RWPE1 (cell line): ENCODE measurements around the gene MLC1.
A peak's percentile ranks its signal among the peaks of the same experiment; 100 is the strongest.

Source experiments
- CTCF ChIA-PET: fragments of 350-600 bp; sonication (Branson Sonifier 250); formaldehyde crosslinking; extraction: SDS; loops from one replicate; lab custom pipeline; 2021; lab: Yijun Ruan, JAX
- POLR2A ChIA-PET: fragments of 400-600 bp; formaldehyde crosslinking; extraction: SDS; loops from one replicate; lab custom pipeline; 2020; ENCODE audit warnings: antibody characterized with exemption; ENCODE audit not compliant: low non-redundant PET; lab: Yijun Ruan, JAX
- DNase-seq: peaks from one replicate; pipeline ENCODE4 v3.0.0; 2012; ENCODE audit warnings: low spot score
- H3K27ac ChIP-seq: fragments of 450-650 bp; 2 replicates; pipeline ENCODE4 v1.5.1; 2017
- CTCF ChIP-seq: fragments of 450-650 bp; conservative IDR thresholded peaks from 2 replicates; pipeline ENCODE4 v1.5.1; 2017; ENCODE audit warnings: low read depth, mild to moderate bottlenecking

Gene MLC1

GRCh38 chr22:50074551-50075530 lies 10.4 kb downstream of the MLC1 start:
- POLR2A ChIA-PET = no interaction called here
- CTCF ChIA-PET = no interaction called here
- TF ChIP-seq CTCF = no peak
- DNase-seq = no peak
- no peak overlapping the region for H3K27ac ChIP-seq

GRCh38 chr22:50074056-50074455 lies 11.2 kb downstream of the MLC1 start:
- no peak for TF ChIP-seq CTCF
- CTCF ChIA-PET = no interaction called here
- POLR2A ChIA-PET = no interaction called here
- no peak overlapping the region for H3K27ac ChIP-seq
- no peak for DNase-seq

GRCh38 chr22:50072714-50073538 lies 12.3 kb downstream of the MLC1 start:
- TF ChIP-seq CTCF = no peak
- no peak for DNase-seq
- ChIA-PET CTCF (no interaction called here), POLR2A (no interaction called here)
- no peak overlapping the region for H3K27ac ChIP-seq

- ChIA-PET POLR2A (no interaction called here), CTCF (no interaction called here)
- DNase-seq = no peak
- no peak overlapping the region for H3K27ac ChIP-seq
- no peak for TF ChIP-seq CTCF
These were observed 13.1 kb downstream of the MLC1 start for GRCh38 chr22:50072167-50072555.

- no peak for TF ChIP-seq CTCF
- ChIA-PET POLR2A (no interaction called here), CTCF (no interaction called here)
- DNase-seq = peak; percentile 26
- H3K27ac ChIP-seq = no peak overlapping the region
These were observed 13.6 kb downstream of the MLC1 start for GRCh38 chr22:50071432-50072166.

GRCh38 chr22:50070366-50070765 lies 14.9 kb downstream of the MLC1 start:
- no peak overlapping the region for H3K27ac ChIP-seq
- POLR2A ChIA-PET = no interaction called here
- DNase-seq = no peak
- TF ChIP-seq CTCF = no peak
- CTCF ChIA-PET = no interaction called here
